ENCODE data around the gene CLEC1B.
"Not testable (repeated sequence)": the region's sequence is repeated elsewhere in the genome, so short reads cannot be mapped to it uniquely, and the experiment has no call there.

Gene CLEC1B

GRCh38 chr12:9999016-9999415 is at the start of gene CLEC1B:
TSS of gene CLEC1B (minus strand) at chr12:9999121. CDS start at chr12:9999100, 21 bp downstream.
- no peak for DNase-seq

DNA sequence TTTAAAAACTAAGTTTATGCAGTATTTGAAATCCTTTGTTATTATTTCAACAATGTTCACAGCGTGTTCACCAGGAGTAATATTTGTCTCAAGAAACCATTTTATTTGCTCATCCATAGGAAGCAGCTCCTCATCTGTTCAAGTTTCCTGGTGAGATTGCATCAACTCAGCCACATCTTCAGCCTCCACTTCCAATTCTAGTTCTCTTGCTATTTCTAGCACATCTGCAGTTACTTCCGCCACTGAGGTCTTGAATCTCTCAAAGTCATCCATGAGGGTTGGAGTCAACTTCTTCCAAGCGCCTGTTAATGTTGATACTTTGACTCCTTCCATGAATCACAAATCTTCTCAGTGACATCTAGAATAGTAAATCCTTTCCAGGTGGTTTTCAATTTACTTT is 49.6 kb upstream of the CLEC1B start:
- no peak for DNase-seq

- no peak for DNase-seq
Observed at GRCh38 chr12:10042167-10042566, 43.2 kb upstream of the CLEC1B start.

GRCh38 chr12:10033783-10034545 is 35.0 kb upstream of the CLEC1B start:
- DNase-seq = no peak

DNA sequence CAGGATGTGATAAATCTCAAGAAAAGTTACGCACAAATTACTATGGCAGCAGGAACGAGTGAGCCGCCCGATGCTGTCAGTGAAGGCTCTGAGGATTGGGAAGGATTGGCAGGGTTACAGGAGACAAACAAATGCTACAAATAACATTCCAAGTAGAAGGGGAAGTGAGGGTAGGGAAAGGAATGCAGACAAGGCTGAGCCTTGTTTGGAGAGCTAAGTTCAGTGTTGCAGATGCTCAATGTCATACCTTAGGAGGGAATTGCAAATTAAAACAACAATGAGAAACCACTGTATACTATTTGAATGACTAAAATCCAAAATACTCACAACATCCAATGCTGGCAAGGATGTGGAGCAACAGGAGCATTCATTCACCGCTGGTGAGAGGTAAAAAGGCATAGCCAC is 32.9 kb upstream of the CLEC1B start:
- DNase-seq = no peak

GRCh38 chr12:10031321-10031720 is 32.4 kb upstream of the CLEC1B start:
- DNase-seq = no peak

- no peak for DNase-seq
Observed at GRCh38 chr12:10030446-10030845, 31.5 kb upstream of the CLEC1B start, which contains the start of gene CLEC9A. TSS of gene CLEC9A (plus strand) at chr12:10030682. CDS start at chr12:10052688, 22,006 bp downstream.

DNA sequence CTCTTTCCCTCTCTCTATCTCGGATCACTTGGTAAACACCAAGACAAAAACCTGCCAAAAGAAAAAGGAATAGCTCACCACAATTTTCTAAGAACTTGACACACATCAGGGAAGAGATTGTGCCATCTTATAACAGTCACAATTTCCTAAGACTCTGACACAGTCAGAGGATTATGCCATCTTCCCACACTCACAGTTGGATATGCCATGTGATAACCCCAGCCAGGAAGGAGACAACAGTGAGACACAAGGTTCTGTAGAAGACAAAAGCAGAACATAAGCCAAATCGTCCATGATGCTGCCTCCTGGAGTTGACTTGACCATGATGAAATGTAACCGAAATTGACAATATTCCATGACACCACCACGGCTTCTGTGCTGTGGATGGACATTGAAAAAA is 28.8 kb upstream of the CLEC1B start:
- DNase-seq = peak; percentile 10

- DNase-seq = no peak
Observed at GRCh38 chr12:10027311-10027710, 28.4 kb upstream of the CLEC1B start.

DNA sequence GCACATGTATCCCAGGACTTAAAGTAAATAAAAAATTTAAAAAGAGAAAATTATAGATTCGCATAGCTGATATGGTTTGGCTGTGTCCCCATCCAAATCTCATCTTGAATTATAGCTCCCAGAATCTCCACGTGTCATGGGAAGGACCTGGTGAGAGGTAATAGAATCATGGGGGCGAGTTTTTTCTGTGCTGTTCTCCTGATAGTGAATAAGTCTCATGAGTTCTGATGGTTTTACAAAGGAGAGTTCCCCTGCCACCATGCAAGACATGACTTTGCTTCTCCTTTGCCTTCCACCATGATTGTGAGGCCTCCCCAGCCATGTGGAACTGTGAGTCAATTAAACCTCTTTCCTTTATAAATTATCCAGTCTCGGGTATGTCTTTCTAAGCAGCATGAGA is 27.7 kb upstream of the CLEC1B start:
- not testable (repeated sequence) for DNase-seq

DNA sequence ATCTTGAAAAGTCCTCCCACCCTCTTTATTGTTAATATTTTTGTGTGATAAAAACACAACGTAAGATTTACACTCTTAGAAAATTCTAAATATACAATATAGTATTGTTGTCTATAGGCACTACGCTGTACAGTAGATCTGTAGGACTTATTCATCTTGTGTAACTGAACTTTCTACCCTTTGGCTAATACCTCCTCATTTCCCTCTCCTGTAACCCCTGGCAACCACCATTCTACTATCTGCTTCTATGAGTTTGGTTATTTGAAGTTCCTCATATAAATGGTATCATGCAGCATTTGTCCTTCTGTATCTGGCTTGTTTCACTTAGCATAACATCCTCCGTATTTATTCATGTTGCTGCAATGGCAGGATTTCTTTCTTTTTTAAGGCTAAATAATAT is 26.3 kb upstream of the CLEC1B start:
- no peak for DNase-seq

DNA sequence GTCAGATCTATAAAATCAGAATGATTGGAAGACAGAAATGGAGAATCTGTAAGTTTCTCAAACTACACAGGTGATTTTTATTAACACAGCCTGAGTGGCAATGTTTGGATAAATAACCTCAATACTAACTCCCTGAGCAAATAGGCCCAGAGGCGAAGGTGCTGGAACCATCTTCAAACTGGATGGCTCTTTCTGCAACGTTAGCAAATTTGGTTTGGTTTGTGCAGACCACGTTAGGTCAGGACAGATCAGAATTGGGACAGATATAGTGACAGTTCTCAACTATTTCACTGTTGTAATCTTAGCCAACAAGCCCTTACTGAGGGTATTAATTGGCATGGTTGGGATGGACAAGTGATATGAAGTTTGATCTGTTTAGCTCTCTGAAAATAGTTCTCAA is 22.4 kb upstream of the CLEC1B start:
- DNase-seq = no peak

GRCh38 chr12:10018386-10018785 is 19.5 kb upstream of the CLEC1B start:
- no peak for DNase-seq

DNA sequence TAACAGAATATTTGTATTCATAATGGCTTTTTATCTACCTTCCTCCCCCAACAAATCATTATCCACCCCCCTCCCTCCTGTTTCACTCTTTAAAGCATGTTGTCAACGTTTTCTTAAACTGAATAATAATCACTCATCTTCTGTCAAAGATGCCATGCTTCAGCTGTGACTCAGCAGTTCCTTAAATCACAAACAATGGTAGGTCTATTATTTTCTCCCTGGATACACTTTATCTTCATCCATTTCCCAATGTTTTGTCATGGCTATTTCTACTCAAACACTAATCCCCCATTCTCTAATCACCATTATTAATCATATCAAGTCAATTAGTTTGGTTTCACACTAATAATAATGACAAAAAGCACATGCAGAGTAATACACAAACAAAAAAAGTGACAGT is 18.0 kb upstream of the CLEC1B start:
- DNase-seq = no peak

DNA sequence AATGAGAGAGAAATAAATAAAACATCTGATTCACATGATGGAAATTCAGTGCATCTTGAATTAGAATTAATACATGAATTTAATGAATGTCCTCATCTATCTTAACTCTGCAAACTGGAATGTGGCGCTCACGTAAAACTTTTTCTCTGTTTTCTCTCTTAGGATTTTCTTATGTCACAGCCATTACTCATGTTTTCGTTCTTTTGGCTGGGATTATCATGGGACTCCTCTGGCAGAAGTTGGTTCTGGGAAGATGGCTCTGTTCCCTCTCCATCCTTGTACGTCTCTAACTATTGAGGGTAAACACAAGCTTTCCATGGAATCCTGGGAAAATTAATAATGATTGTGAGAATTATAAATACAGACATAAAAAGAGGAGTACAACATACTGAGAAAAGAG is 16.5 kb upstream of the CLEC1B start:
- no peak for DNase-seq

- no peak for DNase-seq
Observed at GRCh38 chr12:10012630-10013330, 13.9 kb upstream of the CLEC1B start.

DNA sequence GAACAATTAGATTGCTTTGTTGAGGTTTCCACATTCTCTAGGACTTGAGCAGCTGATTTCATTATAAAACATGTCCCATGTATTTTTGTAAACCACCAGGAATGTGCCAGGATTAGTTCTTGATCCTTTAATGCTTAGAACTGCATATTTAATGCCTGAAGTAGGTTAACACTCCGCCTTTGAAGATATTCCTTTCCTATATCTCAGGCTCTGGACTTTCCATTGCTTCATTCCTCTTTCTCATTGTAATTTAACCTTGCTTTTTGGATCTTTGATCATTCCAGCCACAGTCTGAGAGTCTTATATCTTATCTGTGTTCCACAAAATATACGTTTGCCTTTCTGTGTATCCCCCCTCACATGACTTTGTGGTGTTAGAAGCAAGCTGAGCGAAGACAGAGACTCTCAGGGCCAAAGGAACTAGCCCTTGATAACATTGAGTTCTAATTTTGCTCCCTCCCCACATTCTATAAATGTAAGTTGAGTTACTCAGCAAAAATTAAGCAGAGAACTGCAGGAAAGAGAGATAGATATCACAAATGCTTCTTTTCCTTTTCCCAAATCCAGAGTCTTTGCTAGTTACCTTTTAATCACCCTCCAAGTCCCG is 2.4 kb upstream of the CLEC1B start:
- DNase-seq = no peak

DNA sequence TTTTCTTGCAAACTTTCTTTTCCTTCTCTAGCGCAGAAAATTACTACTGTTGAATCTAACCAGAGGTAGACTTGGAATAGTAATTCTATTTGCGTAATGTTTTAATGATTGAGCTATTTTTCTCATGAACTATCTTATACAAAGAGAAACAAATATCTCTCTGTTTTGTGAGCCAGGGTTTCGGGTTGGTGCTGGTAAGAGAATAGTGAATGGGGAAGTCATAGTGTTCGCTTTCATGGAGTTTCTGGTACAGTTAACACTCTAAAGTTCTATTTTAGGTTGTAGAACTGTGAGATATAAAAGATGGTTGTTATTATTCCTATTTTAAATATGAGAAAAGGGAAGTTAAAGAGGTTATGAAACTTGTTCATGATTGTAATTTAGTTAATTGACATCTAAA is 6.6 kb downstream of the CLEC1B start:
- DNase-seq = no peak

DNA sequence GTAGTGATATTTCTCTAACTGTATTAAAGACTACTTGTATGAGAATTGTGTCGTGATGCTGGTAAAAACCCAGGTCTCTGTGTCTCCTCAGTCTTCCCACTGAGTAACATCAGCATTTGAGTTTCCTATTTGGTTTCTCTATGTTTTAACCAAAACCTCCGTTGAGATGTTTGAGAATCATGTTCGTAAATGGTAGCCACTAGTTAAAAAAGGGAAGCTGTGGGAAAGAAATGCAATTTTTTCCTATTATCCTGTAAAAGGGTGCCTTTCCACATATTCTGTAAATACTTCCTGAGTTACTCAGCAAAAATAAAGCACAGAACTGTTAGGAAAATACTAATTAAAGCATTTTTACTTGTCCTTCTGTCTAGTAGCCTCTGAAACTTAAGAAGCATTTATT is 7.0 kb downstream of the CLEC1B start:
- no peak for DNase-seq

DNA sequence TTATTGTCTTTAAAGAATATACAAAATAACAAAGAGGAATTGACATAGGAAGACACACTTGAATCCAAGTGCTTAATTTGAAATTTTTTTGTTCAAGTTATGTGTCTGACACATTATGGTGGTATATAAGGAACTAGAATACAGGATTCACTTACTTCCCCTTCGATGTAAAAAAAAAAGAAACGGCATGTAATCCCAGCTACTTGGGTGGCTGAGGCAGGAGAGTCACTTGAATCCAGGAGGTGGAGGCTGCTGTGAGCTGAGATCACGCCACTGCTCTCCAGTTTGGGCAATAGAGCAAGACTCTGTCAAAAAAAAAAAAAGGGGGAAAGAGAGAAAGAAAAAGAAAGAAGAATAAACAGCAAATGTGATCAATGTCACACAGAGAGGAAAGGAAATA is 18.8 kb downstream of the CLEC1B start:
- no peak for DNase-seq

DNA sequence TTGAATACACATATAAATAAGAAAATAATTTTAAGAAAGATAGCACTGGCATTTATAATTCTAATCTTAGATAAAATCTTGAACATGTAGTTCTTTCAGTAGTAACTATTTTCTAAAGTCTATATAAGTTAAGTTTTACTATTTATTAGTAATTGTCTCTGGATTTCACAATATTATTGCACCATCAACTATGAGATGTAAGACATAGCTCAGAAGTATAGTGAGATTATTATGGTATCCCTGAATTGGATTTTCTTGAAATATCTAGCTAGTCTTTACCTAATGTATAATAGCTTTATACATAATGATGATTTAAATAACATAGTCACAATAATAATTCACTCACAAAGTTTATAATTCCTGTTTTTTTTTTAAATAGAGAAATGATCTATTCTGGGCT is 21.0 kb downstream of the CLEC1B start:
- DNase-seq = no peak

DNA sequence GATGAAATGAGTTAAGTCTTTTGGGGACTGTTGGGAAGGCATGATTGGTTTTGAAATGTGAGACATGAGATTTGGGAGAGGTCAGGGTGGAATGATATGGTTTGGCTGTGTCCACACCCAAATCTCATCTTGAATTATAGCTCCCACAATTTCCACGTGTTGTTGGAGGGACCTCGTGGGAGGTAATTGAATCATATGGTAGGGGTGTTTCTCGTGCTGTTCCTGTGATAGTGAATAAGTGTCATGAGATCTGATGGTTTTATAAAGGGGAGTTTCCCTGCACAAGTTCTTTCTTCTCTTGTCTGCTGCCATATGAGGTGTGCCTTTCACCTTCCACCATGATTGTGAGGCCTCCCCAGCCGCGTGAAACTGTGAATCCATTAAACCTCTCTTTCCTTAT is 22.3 kb downstream of the CLEC1B start:
- DNase-seq = not testable (repeated sequence)

- DNase-seq = no peak
Observed at GRCh38 chr12:9975614-9976013, 23.3 kb downstream of the CLEC1B start.

DNA sequence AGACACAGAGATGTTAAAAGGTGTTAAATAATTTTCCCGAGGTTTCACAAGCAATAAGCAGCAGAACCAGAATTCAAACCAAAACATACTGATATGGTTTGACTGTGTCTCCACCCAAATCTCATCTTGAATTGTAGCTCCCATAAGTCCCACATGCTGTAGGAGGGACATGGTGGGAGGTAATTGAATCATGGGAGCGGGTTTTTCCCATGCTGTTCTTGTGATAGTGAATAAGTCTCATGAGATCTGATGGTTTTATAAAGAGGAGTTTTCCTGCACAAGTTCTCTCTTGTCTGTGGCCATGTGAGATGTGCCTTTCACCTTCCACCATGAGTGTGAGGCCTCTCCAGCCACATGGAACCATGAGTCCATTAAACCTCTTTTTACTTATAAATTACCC is 24.2 kb downstream of the CLEC1B start:
- DNase-seq = not testable (repeated sequence)
